NOMO-1 treated with DMSO at 0.1 percent for 48 hours (cell line): ENCODE data around the gene SMIM11.
A peak's percentile ranks its signal among the peaks of the same experiment; 100 is the strongest.
"Not testable (repeated sequence)": the region's sequence is repeated elsewhere in the genome, so short reads cannot be mapped to it uniquely, and the experiment has no call there.

Source experiments
- DNase-seq: peaks from one replicate; lab custom pipeline; 2025; ENCODE audit not compliant: unreplicated experiment; lab: John Stamatoyannopoulos, UW

SMIM11 gene

GRCh38 chr21:34354836-34355235, 20.5 kb upstream of the SMIM11 start:
- DNase-seq = no peak

- no peak for DNase-seq
These were observed 19.7 kb upstream of the SMIM11 start for GRCh38 chr21:34355570-34355969.

GRCh38 chr21:34357889-34358288, 17.4 kb upstream of the SMIM11 start:
- DNase-seq = no peak

GRCh38 chr21:34358866-34359265, 16.4 kb upstream of the SMIM11 start:
- no peak for DNase-seq

- DNase-seq = no peak
These were observed 14.6 kb upstream of the SMIM11 start for GRCh38 chr21:34360488-34361241.

GRCh38 chr21:34362136-34362444, 13.2 kb upstream of the SMIM11 start:
- DNase-seq = no peak

- DNase-seq = no peak
These were observed 12.6 kb upstream of the SMIM11 start for GRCh38 chr21:34362670-34363069.

GRCh38 chr21:34363733-34364132, 11.6 kb upstream of the SMIM11 start, which contains the start of gene KCNE2:
Gene KCNE2 (plus strand): TSS chr21:34364006. CDS start chr21:34370479, 6,473 bp downstream.
- no peak for DNase-seq

GRCh38 chr21:34364921-34365320, 10.4 kb upstream of the SMIM11 start:
- no peak for DNase-seq

- no peak for DNase-seq
These were observed 9.5 kb upstream of the SMIM11 start for GRCh38 chr21:34365809-34366208.

- DNase-seq = peak; percentile 56
These were observed 7.9 kb upstream of the SMIM11 start for GRCh38 chr21:34367320-34367935.

- DNase-seq = no peak
These were observed 5.6 kb upstream of the SMIM11 start for GRCh38 chr21:34369741-34370140.

- DNase-seq = no peak
These were observed 3.0 kb upstream of the SMIM11 start for GRCh38 chr21:34372321-34372720.

GRCh38 chr21:34374462-34374861, 845 bp upstream of the SMIM11 start:
- not testable (repeated sequence) for DNase-seq

- DNase-seq = not testable (repeated sequence)
These were observed 289 bp downstream of the SMIM11 start for GRCh38 chr21:34375619-34375972.

- not testable (repeated sequence) for DNase-seq
These were observed 7.8 kb downstream of the SMIM11 start for GRCh38 chr21:34383138-34383537.

GRCh38 chr21:34383724-34384415, 8.6 kb downstream of the SMIM11 start:
- not testable (repeated sequence) for DNase-seq

- not testable (repeated sequence) for DNase-seq
These were observed 25.2 kb downstream of the SMIM11 start for GRCh38 chr21:34400522-34400921.

- not testable (repeated sequence) for DNase-seq
These were observed 29.4 kb downstream of the SMIM11 start for GRCh38 chr21:34404742-34405141.

- not testable (repeated sequence) for DNase-seq
These were observed 30.4 kb downstream of the SMIM11 start for GRCh38 chr21:34405686-34406085.

GRCh38 chr21:34406102-34406501, 30.8 kb downstream of the SMIM11 start:
- DNase-seq = not testable (repeated sequence)

- not testable (repeated sequence) for DNase-seq
These were observed 31.4 kb downstream of the SMIM11 start for GRCh38 chr21:34406676-34407075.
